Measurements from ENCODE around the gene PITRM1.

Gene PITRM1

DNA sequence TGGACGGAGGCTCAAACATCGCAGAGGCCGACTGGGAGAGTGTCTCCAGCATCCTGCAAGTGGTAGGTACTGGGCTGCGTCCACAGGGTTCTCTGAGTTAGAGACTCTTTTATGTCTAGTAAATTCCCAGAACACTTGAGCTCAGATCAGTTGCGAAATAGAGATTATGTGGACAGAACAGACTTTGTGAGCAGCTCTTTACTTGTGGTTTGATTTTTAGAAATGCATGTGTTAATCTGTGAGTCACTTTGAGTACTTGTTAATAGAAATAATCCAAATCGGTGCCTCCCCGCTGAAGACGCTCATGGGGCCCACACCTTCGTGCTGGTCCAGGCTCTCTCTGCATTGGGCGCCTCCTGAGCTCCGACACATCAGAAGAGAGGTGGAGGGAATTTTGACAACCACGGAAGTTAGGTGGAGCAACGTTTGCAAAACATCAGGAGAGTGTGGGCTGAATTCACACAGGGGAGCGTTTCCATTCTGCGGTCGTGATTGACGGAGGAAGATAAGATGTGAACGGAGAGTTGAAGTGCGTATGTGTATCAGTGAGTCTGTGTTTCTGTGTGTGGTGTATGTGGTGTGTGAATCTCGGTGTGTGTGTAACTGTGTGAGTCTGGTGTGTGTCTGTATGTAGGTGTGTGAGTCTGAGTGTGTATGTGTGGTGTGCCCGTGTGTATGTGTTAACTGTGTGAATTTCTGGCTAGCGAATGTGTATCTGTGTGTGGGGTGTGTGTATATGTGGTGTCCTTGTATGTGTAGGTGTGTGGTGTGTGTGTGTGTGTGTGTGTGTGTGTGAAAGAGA is 73.1 kb downstream of the PITRM1 start:
- no peak for DNase-seq

DNA sequence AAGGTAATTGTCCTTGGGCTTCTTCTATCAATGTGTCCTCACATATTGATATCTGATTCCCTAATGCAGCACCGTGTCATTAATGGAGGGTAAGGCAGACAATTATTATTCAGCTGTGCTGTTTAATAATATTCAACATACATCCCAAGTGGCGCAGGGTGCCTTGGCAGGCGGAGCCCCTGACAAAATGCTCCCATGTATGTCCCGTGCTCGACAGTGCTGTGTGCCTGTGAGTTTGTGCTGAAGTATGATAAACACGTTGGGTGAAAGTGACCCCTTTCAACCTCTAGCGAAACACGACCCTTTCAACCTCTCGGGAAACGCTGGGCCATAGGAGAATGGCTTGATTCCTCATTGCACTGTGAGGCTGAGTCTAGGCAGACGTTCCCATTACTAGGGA is 73.9 kb downstream of the PITRM1 start:
- DNase-seq, result no peak

DNA sequence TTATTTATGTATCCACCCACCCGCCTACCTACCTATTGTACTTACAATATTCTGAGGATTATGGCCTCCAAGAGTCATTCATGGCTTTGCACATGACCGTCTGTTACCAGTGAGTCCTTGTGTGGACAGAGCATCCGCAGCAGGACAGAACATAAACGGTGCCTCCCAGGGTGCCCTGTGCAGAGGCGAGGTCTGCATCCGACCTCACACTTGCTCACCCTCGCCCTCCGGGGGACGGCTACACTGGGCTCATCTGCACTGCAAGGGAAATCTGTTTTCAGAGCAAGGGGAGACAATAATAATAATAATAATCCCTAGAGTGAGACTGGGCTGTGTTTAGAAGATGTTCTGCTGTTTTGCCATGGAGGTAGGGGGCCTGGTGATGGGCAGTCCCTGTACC is 75.4 kb downstream of the PITRM1 start:
- DNase-seq, result no peak

DNA sequence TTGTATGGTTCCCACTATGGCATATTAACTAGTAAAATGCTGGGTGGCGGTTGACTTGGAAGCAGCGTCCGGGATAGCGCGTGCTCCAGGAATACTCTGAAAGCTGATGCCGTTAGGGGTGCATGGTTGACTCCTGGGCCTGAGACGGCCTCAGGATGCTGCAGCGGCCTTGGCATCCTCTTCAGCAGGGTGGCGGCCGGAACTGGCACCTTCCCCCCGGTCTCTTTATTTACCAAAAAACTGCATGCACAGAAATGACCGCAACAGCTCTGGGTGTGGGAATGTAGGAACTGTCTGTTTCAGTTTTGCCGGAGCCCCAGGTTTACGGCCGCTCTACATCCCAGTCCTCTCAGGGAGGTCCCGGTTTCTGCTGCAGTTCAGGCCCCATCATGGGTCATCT is 76.4 kb downstream of the PITRM1 start:
- DNase-seq, result no peak

DNA sequence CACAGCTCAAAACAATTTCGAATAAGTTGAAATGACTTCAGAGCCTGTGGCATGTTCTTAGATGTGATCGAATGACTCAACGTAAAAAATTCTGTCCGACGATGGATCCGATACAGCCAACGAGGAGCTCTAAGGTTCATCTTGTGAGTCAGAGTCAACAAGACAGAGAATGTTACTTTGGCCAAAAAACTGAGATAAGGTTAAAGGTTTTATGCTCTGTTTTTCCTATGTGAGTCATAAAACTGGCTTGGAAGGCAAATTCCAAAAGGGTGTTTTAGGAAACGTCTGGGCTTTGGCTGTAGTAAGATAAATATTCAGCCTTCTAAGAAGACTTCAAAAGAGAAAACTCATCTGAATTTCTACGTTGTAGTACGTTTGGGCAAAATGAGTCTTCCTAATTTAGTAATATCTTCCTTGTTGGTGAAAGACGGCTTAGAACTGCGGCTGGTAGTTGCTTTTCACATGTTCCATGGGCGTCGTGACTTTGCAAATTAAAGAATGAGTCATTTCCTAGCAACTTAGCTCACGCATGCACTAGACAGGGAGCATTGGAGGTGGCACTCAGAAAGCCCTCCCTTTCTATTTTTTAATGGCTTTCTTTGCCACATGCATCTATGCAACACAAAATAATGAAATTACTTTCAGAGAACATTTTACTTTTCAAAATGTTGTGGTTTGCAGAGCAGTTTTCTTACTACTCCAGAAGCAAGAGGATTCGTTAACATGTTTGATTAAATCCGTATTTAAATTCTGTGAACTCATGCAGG is 77.0 kb downstream of the PITRM1 start:
- no peak for DNase-seq

DNA sequence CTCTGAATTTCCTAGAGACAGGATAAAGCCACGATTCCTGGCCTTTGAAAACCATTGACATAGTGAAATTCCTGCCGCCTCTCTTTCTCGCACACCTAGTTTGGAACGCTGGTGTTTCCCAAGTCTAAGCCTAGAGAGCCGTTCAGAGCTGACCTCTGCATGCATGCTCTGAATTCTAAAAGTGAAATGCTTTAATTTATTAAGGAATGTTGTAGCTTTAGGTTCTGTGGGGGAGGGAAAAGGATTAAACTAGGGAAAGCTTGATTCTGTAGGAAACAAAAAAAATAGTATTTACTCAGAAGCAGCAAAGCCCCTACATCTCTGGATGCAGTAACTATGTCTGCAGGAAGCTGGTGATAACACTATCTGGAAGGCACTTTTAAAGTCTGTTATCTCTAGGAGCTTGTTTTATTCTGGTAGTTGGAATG is 78.0 kb downstream of the PITRM1 start:
- DNase-seq, result no peak

DNA sequence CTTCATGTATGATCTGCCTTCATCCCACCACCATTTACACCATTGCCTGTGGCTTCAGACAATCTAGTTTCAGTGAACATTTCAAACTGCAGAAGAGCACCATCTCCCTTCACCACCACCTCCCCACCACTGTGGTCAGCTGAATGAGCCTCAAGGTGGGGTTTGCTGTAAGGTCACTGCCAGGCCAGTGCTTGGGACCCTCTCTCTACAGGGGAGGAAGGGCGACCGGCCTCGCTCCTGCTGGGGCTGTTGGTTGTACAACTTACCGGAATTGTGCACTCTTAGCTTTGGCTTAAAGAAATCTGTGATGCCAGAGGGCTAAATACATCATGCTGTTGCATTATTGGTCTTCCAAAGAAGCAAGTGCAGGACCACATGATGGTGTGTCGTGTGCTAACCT is 78.6 kb downstream of the PITRM1 start:
- DNase-seq, result no peak

DNA sequence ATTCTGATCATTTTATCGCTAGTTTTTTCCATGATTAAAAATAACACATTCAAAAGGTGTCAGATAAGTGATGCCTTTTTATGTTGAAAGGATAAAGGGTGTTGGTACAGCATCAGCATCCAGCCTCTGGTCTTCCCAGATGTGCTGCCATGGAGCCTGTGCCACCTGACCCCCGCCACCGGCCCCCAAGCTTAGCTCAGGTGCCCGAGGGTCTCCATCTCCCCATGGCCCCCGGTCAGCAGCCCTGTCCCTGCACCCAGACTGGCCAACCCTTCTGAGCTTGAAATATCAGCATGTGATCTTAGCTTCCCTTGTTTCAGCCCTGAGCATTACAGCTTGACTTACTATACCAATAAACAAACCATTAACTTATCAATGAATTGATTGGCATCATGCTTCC is 80.7 kb downstream of the PITRM1 start:
- DNase-seq, result no peak

DNA sequence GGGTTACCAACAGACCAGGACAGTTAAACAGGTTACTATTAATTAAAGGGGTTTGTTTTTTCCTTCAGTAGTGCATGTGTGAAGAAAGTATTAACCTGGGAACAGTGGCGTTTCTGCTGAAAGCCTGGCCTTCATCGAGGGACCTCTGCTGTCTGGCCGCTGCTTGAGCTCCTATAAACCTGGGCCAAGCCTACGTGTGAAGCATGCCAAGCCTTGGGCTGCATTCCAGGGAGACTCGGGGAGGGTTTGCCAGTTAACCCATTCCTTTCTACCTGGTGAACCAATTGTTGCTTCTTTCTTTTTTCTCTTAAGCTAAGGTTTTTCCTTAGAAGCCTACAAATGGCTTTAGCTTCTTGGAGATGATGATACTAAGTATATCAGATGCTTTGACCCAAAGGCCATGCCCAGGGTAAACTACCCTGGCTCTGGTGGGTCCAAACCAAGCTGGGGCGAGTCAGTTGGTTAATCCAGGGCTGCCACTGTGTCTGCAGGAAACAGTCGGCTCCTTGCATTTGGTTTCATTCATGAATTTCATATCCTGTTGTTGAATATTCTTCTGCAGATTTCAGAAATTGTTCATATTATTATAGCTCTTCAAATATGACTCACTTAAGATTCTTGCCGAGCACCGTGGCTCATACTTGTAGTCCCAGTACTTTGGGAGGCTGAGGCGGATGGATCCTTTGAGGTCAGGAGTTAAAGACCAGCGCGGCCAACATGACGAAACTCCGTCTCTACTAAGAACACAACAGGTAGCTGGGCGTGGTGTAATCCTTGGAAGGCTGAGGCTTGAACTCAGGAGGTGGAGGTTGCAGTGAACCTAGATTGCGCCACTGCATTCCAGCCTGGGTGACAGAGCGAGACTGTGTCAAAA is 81.4 kb downstream of the PITRM1 start:
- peak; percentile 64 for DNase-seq

DNA sequence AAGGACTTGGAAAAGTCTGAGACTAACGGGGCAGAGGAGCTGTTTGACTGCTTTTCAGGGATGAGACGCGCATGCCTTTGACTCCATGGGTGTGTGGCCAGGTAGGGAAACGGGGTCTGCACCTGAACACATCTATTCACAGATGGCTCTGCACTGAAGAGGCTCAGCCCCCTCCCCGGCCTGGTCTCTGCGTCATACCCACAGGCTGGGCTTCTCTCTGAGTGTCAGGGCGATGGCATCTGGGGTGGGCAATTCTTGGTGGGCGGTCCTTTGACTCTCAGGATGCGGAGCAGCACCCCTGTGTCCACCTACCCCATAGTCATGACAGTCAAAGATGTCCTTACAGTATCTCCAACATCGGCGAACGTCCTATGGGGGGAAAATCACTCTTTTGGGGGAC is 82.2 kb downstream of the PITRM1 start:
- DNase-seq, result no peak
